ENCODE measurements around the gene OSBPL3.
"Not testable (repeated sequence)": the region's sequence is repeated elsewhere in the genome, so short reads cannot be mapped to it uniquely, and the experiment has no call there.

Gene OSBPL3

GRCh38 chr7:24979863-24980533, at the start of gene OSBPL3:
Gene OSBPL3 (minus strand): TSS chr7:24980178. CDS start chr7:24892472, 87,706 bp downstream.
- H3K4me3 ChIP-seq (ENCODE audit: low read length): peak within 1 kb of the TSS; percentile 72
- no peaks in the 10 kb centered on the region for H3K36me3 ChIP-seq (ENCODE audit: control insufficient read depth, low read depth, low read length)
- H3K27me3 ChIP-seq (ENCODE audit: control insufficient read depth, insufficient read depth, low read length): peaks cover 45% of the 10 kb centered on the region
- H3K27ac ChIP-seq (ENCODE audit: low read length): no peak within 1 kb of the TSS
- peaks cover 29% of the 10 kb centered on the region for H3K4me1 ChIP-seq (ENCODE audit: control insufficient read depth, low read depth, low read length)
- peak within 1 kb of the TSS; percentile 38 for H3K9ac ChIP-seq (ENCODE audit: low read length)
- H3K9me3 ChIP-seq (ENCODE audit: control insufficient read depth, low read depth, low read length): no peaks in the 10 kb centered on the region

GRCh38 chr7:25029075-25029474, 49.1 kb upstream of the OSBPL3 start:
- Histone ChIP-seq H3K4me3 (ENCODE audit: low read length) (no peak overlapping the region), H3K27me3 (ENCODE audit: control insufficient read depth, insufficient read depth, low read length) (no peaks in the 10 kb centered on the region), H3K36me3 (ENCODE audit: control insufficient read depth, low read depth, low read length) (no peaks in the 10 kb centered on the region), H3K9me3 (ENCODE audit: control insufficient read depth, low read depth, low read length) (no peaks in the 10 kb centered on the region), H3K9ac (ENCODE audit: low read length) (no peak overlapping the region), H3K27ac (ENCODE audit: low read length) (no peak overlapping the region), H3K4me1 (ENCODE audit: control insufficient read depth, low read depth, low read length) (peaks cover 6% of the 10 kb centered on the region)

- Histone ChIP-seq H3K27ac (ENCODE audit: low read length) (no peak overlapping the region), H3K9me3 (ENCODE audit: control insufficient read depth, low read depth, low read length) (no peaks in the 10 kb centered on the region), H3K27me3 (ENCODE audit: control insufficient read depth, insufficient read depth, low read length) (no peaks in the 10 kb centered on the region), H3K9ac (ENCODE audit: low read length) (no peak overlapping the region), H3K36me3 (ENCODE audit: control insufficient read depth, low read depth, low read length) (no peaks in the 10 kb centered on the region), H3K4me1 (ENCODE audit: control insufficient read depth, low read depth, low read length) (peaks cover 6% of the 10 kb centered on the region), H3K4me3 (ENCODE audit: low read length) (no peak overlapping the region)
These were observed 48.5 kb upstream of the OSBPL3 start for GRCh38 chr7:25028370-25029021.

- Histone ChIP-seq H3K27me3 (ENCODE audit: control insufficient read depth, insufficient read depth, low read length) (no peaks in the 10 kb centered on the region), H3K27ac (ENCODE audit: low read length) (no peak overlapping the region), H3K9ac (ENCODE audit: low read length) (no peak overlapping the region), H3K36me3 (ENCODE audit: control insufficient read depth, low read depth, low read length) (no peaks in the 10 kb centered on the region), H3K9me3 (ENCODE audit: control insufficient read depth, low read depth, low read length) (no peaks in the 10 kb centered on the region), H3K4me1 (ENCODE audit: control insufficient read depth, low read depth, low read length) (peaks cover 6% of the 10 kb centered on the region), H3K4me3 (ENCODE audit: low read length) (no peak overlapping the region)
These were observed 46.2 kb upstream of the OSBPL3 start for GRCh38 chr7:25026156-25026555.

- H3K27me3 ChIP-seq (ENCODE audit: control insufficient read depth, insufficient read depth, low read length): no peaks in the 10 kb centered on the region
- H3K4me3 ChIP-seq (ENCODE audit: low read length): no peak overlapping the region
- no peak overlapping the region for H3K9ac ChIP-seq (ENCODE audit: low read length)
- H3K36me3 ChIP-seq (ENCODE audit: control insufficient read depth, low read depth, low read length): no peaks in the 10 kb centered on the region
- H3K9me3 ChIP-seq (ENCODE audit: control insufficient read depth, low read depth, low read length): no peaks in the 10 kb centered on the region
- H3K4me1 ChIP-seq (ENCODE audit: control insufficient read depth, low read depth, low read length): peaks cover 6% of the 10 kb centered on the region
- no peak overlapping the region for H3K27ac ChIP-seq (ENCODE audit: low read length)
These were observed 45.3 kb upstream of the OSBPL3 start for GRCh38 chr7:25025218-25025671.

GRCh38 chr7:25024066-25024465, 44.1 kb upstream of the OSBPL3 start:
- Histone ChIP-seq H3K4me3 (ENCODE audit: low read length) (no peak overlapping the region), H3K27ac (ENCODE audit: low read length) (no peak overlapping the region), H3K4me1 (ENCODE audit: control insufficient read depth, low read depth, low read length) (peaks cover 6% of the 10 kb centered on the region), H3K27me3 (ENCODE audit: control insufficient read depth, insufficient read depth, low read length) (no peaks in the 10 kb centered on the region), H3K36me3 (ENCODE audit: control insufficient read depth, low read depth, low read length) (no peaks in the 10 kb centered on the region), H3K9ac (ENCODE audit: low read length) (no peak overlapping the region), H3K9me3 (ENCODE audit: control insufficient read depth, low read depth, low read length) (no peaks in the 10 kb centered on the region)

GRCh38 chr7:25017671-25018070, 37.7 kb upstream of the OSBPL3 start:
- H3K4me1 ChIP-seq (ENCODE audit: control insufficient read depth, low read depth, low read length); H3K9ac ChIP-seq (ENCODE audit: low read length); H3K9me3 ChIP-seq (ENCODE audit: control insufficient read depth, low read depth, low read length); H3K36me3 ChIP-seq (ENCODE audit: control insufficient read depth, low read depth, low read length); H3K27ac ChIP-seq (ENCODE audit: low read length); H3K27me3 ChIP-seq (ENCODE audit: control insufficient read depth, insufficient read depth, low read length); H3K4me3 ChIP-seq (ENCODE audit: low read length): not testable (repeated sequence)

- H3K4me3 ChIP-seq (ENCODE audit: low read length): no peak overlapping the region
- no peak overlapping the region for H3K27ac ChIP-seq (ENCODE audit: low read length)
- H3K36me3 ChIP-seq (ENCODE audit: control insufficient read depth, low read depth, low read length): no peaks in the 10 kb centered on the region
- no peaks in the 10 kb centered on the region for H3K27me3 ChIP-seq (ENCODE audit: control insufficient read depth, insufficient read depth, low read length)
- peaks cover 5% of the 10 kb centered on the region for H3K4me1 ChIP-seq (ENCODE audit: control insufficient read depth, low read depth, low read length)
- H3K9ac ChIP-seq (ENCODE audit: low read length): no peak overlapping the region
- no peaks in the 10 kb centered on the region for H3K9me3 ChIP-seq (ENCODE audit: control insufficient read depth, low read depth, low read length)
These were observed 34.8 kb upstream of the OSBPL3 start for GRCh38 chr7:25014756-25015155.

- H3K4me3 ChIP-seq (ENCODE audit: low read length); H3K9ac ChIP-seq (ENCODE audit: low read length): not testable (repeated sequence)
These were observed 32.7 kb upstream of the OSBPL3 start for GRCh38 chr7:25012710-25013109.

GRCh38 chr7:25012254-25012653, 32.3 kb upstream of the OSBPL3 start:
- H3K27me3 ChIP-seq (ENCODE audit: control insufficient read depth, insufficient read depth, low read length): no peaks in the 10 kb centered on the region
- H3K4me1 ChIP-seq (ENCODE audit: control insufficient read depth, low read depth, low read length): peaks cover 5% of the 10 kb centered on the region
- H3K36me3 ChIP-seq (ENCODE audit: control insufficient read depth, low read depth, low read length): no peaks in the 10 kb centered on the region
- no peak overlapping the region for H3K27ac ChIP-seq (ENCODE audit: low read length)
- no peaks in the 10 kb centered on the region for H3K9me3 ChIP-seq (ENCODE audit: control insufficient read depth, low read depth, low read length)
- H3K9ac ChIP-seq (ENCODE audit: low read length): no peak overlapping the region
- H3K4me3 ChIP-seq (ENCODE audit: low read length): no peak overlapping the region

More at GRCh38 chr7:25012710-25013109, 32.7 kb upstream of the OSBPL3 start:
- not testable (repeated sequence) for H3K27me3 ChIP-seq (ENCODE audit: control insufficient read depth, insufficient read depth, low read length); H3K36me3 ChIP-seq (ENCODE audit: control insufficient read depth, low read depth, low read length); H3K9me3 ChIP-seq (ENCODE audit: control insufficient read depth, low read depth, low read length); H3K27ac ChIP-seq (ENCODE audit: low read length); H3K4me1 ChIP-seq (ENCODE audit: control insufficient read depth, low read depth, low read length)

- H3K27ac ChIP-seq (ENCODE audit: low read length): no peak overlapping the region
- no peaks in the 10 kb centered on the region for H3K9me3 ChIP-seq (ENCODE audit: control insufficient read depth, low read depth, low read length)
- H3K9ac ChIP-seq (ENCODE audit: low read length): no peak overlapping the region
- no peaks in the 10 kb centered on the region for H3K27me3 ChIP-seq (ENCODE audit: control insufficient read depth, insufficient read depth, low read length)
- H3K4me1 ChIP-seq (ENCODE audit: control insufficient read depth, low read depth, low read length): peaks cover 18% of the 10 kb centered on the region
- no peak overlapping the region for H3K4me3 ChIP-seq (ENCODE audit: low read length)
- H3K36me3 ChIP-seq (ENCODE audit: control insufficient read depth, low read depth, low read length): no peaks in the 10 kb centered on the region
These were observed 29.3 kb upstream of the OSBPL3 start for GRCh38 chr7:25009257-25009656.

GRCh38 chr7:25007668-25008067, 27.7 kb upstream of the OSBPL3 start:
- peaks cover 18% of the 10 kb centered on the region for H3K4me1 ChIP-seq (ENCODE audit: control insufficient read depth, low read depth, low read length)
- no peak overlapping the region for H3K4me3 ChIP-seq (ENCODE audit: low read length)
- no peaks in the 10 kb centered on the region for H3K9me3 ChIP-seq (ENCODE audit: control insufficient read depth, low read depth, low read length)
- no peaks in the 10 kb centered on the region for H3K36me3 ChIP-seq (ENCODE audit: control insufficient read depth, low read depth, low read length)
- no peak overlapping the region for H3K27ac ChIP-seq (ENCODE audit: low read length)
- no peaks in the 10 kb centered on the region for H3K27me3 ChIP-seq (ENCODE audit: control insufficient read depth, insufficient read depth, low read length)
- no peak overlapping the region for H3K9ac ChIP-seq (ENCODE audit: low read length)

Data from iPS-18a (cell line).